Fibroblast of lung (primary cell): ENCODE data around the gene HS3ST2. TPM values are rescaled to one million over a fixed set of nuclear protein-coding genes. Genes with fewer than 3 reads are reported as not detected.

Experiments
- DNase-seq, 2 donors: peaks; one replicate each; pipeline versions ENCODE4 v3.0.0 to v3.0.0-alpha.2; 2010; ENCODE audit warnings: low read depth in 2 of 2
- H2AFZ ChIP-seq: 2 replicates; pipeline ENCODE4 v1.5.1; 2012; ENCODE audit warnings: low read length, control low read depth, inconsistent platforms
- H3K27ac ChIP-seq: 2 replicates; pipeline ENCODE4 v1.5.1; 2011; ENCODE audit warnings: low read length, control low read depth; ENCODE audit not compliant: insufficient read depth
- H3K27me3 ChIP-seq: 2 replicates; pipeline ENCODE4 v1.5.1; 2011; ENCODE audit warnings: mild to moderate bottlenecking, low read length; ENCODE audit not compliant: control insufficient read depth, insufficient read depth
- H3K36me3 ChIP-seq: 2 replicates; pipeline ENCODE4 v1.5.1; 2011; ENCODE audit warnings: low read length; ENCODE audit not compliant: control insufficient read depth, insufficient read depth
- H3K4me1 ChIP-seq: 2 replicates; pipeline ENCODE4 v1.5.1; 2011; ENCODE audit warnings: low read length; ENCODE audit not compliant: control insufficient read depth, insufficient read depth; ENCODE audit errors: extremely low read depth
- H3K4me2 ChIP-seq: 2 replicates; pipeline ENCODE4 v1.5.1; 2011; ENCODE audit warnings: low read length, control low read depth; ENCODE audit not compliant: insufficient read depth; ENCODE audit errors: extremely low read depth
- H3K4me3 ChIP-seq, 4 experiments: fragments of 200-600 bp in 1 of 4; sonication (generic) in 1 of 4; replicated peaks in 1 of 4; 2 replicates each; pipeline ENCODE4 v1.5.1; 2011 to 2016; ENCODE audit warnings: low read length in 4 of 4, low read depth in 3 of 4, mild to moderate bottlenecking in 3 of 4, control low read depth in 2 of 4, inconsistent platforms in 1 of 4, mixed read lengths in 1 of 4; ENCODE audit not compliant: insufficient read depth in 1 of 4; ENCODE audit errors: control extremely low read depth in 1 of 4
- H3K79me2 ChIP-seq: 2 replicates; pipeline ENCODE4 v1.5.1; 2012; ENCODE audit warnings: mild to moderate bottlenecking, low read length, inconsistent platforms; ENCODE audit not compliant: control insufficient read depth, insufficient read depth
- H3K9ac ChIP-seq: 2 replicates; pipeline ENCODE4 v1.5.1; 2011; ENCODE audit warnings: mild to moderate bottlenecking, low read length, control low read depth; ENCODE audit not compliant: insufficient read depth
- H3K9me3 ChIP-seq: 2 replicates; pipeline ENCODE4 v1.5.1; 2012; ENCODE audit warnings: low read depth, low read length; ENCODE audit not compliant: control insufficient read depth, insufficient read depth
- H4K20me1 ChIP-seq: 2 replicates; pipeline ENCODE4 v1.5.1; 2011; ENCODE audit warnings: low read length; ENCODE audit not compliant: control insufficient read depth, insufficient read depth; ENCODE audit errors: extremely low read depth
- EZH2 ChIP-seq: IDR thresholded peaks from 2 replicates; pipeline ENCODE4 v1.5.1; 2012; ENCODE audit warnings: low read length, control low read depth, mild to moderate bottlenecking; ENCODE audit errors: missing control alignments
- polyA plus RNA-seq, 2 donors: library from polyadenylated mRNA; depleted of rRNA in 1 of 2; stranded (reverse) in 1 of 2; unstranded in 1 of 2; fragments of >200 nt; gene quantifications; 2 replicates each; pipeline ENCODE4 v1.2.1, GENCODE V29; 2011 to 2012; ENCODE audit warnings: missing spikeins in 1 of 2
- total RNA-seq: library from RNA; depleted of rRNA; stranded (reverse); fragments of >200 nt; gene quantifications from 2 replicates; pipeline ENCODE4 v1.2.1, GENCODE V29; 2014
- TF ChIP-seq, protein P1 (sequence below), 2 donors: IDR thresholded peaks in 1 of 2; conservative IDR thresholded peaks in 1 of 2; 1 replicate in 1 of 2; 2 replicates in 1 of 2; pipeline ENCODE4 v1.5.1; 2011 to 2012; ENCODE audit warnings: low read length in 2 of 2, control low read depth in 1 of 2, inconsistent platforms in 1 of 2, low read depth in 1 of 2, mild to moderate bottlenecking in 1 of 2

The HS3ST2 gene
- total and polyA plus RNA-seq, 2 donors (not counting 1 experiment from before 2014, with no cell fraction given): not detected

DNA sequence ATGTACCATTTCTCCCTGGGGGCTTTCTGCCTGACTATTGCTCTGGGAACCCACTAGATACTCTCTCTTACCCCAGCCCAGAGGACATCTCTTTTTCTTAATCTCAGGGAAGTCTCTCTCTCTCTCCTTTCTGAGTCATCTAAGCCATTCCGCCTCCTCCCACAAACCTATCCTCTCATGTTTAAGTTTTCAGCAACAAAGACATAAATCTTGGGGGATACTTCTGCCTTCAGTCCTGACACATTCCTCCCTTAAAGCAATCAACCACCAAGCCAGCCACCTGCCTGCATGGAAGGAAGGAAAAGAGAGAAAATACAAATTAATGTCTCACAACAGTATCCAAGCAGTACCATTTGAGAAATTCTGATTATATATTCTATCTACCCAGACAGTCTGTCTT, 128.8 kb downstream of the HS3ST2 start:
- Histone ChIP-seq H3K27me3 (no peaks in the 10 kb centered on the region), H3K4me1 (no peaks in the 10 kb centered on the region), H3K36me3 (no peaks in the 10 kb centered on the region), H3K9ac (no peak overlapping the region), H3K27ac (no peak overlapping the region), H2AFZ (no peak overlapping the region), H3K4me3 (no peak overlapping the region), H3K9me3 (no peaks in the 10 kb centered on the region), H4K20me1 (peaks cover 2% of the 10 kb centered on the region), H3K4me2 (no peak overlapping the region), H3K79me2 (no peaks in the 10 kb centered on the region)
- TF ChIP-seq, protein P1, sequence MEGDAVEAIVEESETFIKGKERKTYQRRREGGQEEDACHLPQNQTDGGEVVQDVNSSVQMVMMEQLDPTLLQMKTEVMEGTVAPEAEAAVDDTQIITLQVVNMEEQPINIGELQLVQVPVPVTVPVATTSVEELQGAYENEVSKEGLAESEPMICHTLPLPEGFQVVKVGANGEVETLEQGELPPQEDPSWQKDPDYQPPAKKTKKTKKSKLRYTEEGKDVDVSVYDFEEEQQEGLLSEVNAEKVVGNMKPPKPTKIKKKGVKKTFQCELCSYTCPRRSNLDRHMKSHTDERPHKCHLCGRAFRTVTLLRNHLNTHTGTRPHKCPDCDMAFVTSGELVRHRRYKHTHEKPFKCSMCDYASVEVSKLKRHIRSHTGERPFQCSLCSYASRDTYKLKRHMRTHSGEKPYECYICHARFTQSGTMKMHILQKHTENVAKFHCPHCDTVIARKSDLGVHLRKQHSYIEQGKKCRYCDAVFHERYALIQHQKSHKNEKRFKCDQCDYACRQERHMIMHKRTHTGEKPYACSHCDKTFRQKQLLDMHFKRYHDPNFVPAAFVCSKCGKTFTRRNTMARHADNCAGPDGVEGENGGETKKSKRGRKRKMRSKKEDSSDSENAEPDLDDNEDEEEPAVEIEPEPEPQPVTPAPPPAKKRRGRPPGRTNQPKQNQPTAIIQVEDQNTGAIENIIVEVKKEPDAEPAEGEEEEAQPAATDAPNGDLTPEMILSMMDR (conservative IDR thresholded peaks at IDR 0.05 in 1 of 2, IDR thresholded peaks at IDR 0.05 in 1 of 2; ENCODE audit: low read depth in 1 of 2, low read length in 2 of 2): no peak
- no peak for TF ChIP-seq EZH2
- DNase-seq: no peak

DNA sequence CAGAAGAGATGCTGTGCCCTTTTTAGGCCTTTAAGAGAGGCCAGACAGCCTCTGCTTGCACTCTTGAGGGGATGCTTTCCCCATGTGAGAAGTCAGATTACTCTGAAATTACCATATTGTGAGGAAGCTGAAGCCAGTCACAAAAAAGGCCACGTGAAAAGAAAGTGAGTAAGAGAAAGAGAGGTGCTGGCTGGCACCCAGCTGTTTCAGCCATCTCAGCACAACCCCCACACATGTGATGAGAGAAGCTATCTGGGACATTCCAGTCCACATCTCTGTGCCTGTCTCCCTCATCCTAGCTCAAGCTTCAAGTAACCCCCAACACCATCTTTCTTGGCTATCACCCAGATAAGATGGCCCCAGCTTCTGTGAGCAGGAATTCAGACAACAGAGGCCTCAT, 131.4 kb downstream of the HS3ST2 start:
- Histone ChIP-seq H3K9ac (no peak overlapping the region), H3K9me3 (no peaks in the 10 kb centered on the region), H3K27ac (no peak overlapping the region), H3K4me3 (no peak overlapping the region), H3K79me2 (no peaks in the 10 kb centered on the region), H3K4me2 (no peak overlapping the region), H2AFZ (no peak overlapping the region), H3K36me3 (no peaks in the 10 kb centered on the region), H3K4me1 (no peaks in the 10 kb centered on the region), H4K20me1 (peaks cover 2% of the 10 kb centered on the region), H3K27me3 (peaks cover 6% of the 10 kb centered on the region)
- DNase-seq: no peak
- TF ChIP-seq, protein P1 (conservative IDR thresholded peaks at IDR 0.05 in 1 of 2, IDR thresholded peaks at IDR 0.05 in 1 of 2; ENCODE audit: low read depth in 1 of 2, low read length in 2 of 2): no peak
- no peak for TF ChIP-seq EZH2

DNA sequence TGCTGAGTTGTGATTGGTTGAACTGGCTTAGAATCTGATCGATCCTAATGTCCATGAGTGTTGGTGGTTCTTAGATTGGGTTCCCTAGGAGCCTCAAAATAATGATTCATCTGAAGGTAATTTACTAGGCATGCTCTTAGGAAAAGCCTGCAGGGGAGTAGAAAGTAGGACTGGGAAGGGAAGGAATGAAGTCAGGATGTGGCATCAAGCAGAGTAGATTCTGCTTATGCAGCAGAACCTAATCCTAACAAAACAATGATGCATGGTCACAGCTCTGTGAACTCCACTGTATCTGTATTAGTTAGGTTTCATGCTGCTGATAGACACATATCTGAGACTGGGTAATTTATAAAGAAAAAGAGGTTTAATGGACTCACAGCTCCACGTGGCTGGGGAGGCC, 132.5 kb downstream of the HS3ST2 start:
- Histone ChIP-seq H3K9ac (no peak overlapping the region), H3K27me3 (peaks cover 6% of the 10 kb centered on the region), H3K4me3 (no peak overlapping the region), H3K36me3 (no peaks in the 10 kb centered on the region), H3K79me2 (no peaks in the 10 kb centered on the region), H3K4me1 (no peaks in the 10 kb centered on the region), H3K9me3 (no peaks in the 10 kb centered on the region), H4K20me1 (peaks cover 2% of the 10 kb centered on the region), H3K27ac (no peak overlapping the region), H3K4me2 (no peak overlapping the region), H2AFZ (no peak overlapping the region)
- TF ChIP-seq, protein P1 (conservative IDR thresholded peaks at IDR 0.05 in 1 of 2, IDR thresholded peaks at IDR 0.05 in 1 of 2; ENCODE audit: low read depth in 1 of 2, low read length in 2 of 2): no peak
- TF ChIP-seq EZH2: no peak
- DNase-seq: no peak
